ENCODE results near the gene FN3K. TPM values are rescaled to one million over a fixed set of nuclear protein-coding genes. Genes with fewer than 3 reads are reported as not detected.

Gene FN3K
- total and polyA plus RNA-seq, 2 of the 13 experiments (the other 11 are each of a cell fraction or from before 2014, with no cell fraction given): 3.5 to 12.2 TPM

- TF ChIP-seq ZBTB37 (CRISPR knock-in tag; IDR thresholded peaks at IDR 0.05) (0 out of 2 replicates have a peak, but pooled peaks have one; percentile 30), ZNF547 (CRISPR knock-in tag; IDR thresholded peaks at IDR 0.05) (no peak), ZNF597 (CRISPR knock-in tag; IDR thresholded peaks at IDR 0.05) (no peak), NR3C1 (CRISPR knock-in tag; IDR thresholded peaks at IDR 0.05) (no peak), ZKSCAN5 (CRISPR knock-in tag; IDR thresholded peaks at IDR 0.05) (no peak), NAIF1 (CRISPR knock-in tag; IDR thresholded peaks at IDR 0.05; ENCODE audit: borderline replicate concordance) (no peak), FOXP4 (CRISPR knock-in tag; IDR thresholded peaks at IDR 0.05) (no peak), PATZ1 (CRISPR knock-in tag; IDR thresholded peaks at IDR 0.05) (peak; percentile 33; the same call in 1 of the 2 replicates), NBN (conservative IDR thresholded peaks at IDR 0.05) (no peak), SNAPC5 (CRISPR knock-in tag; IDR thresholded peaks at IDR 0.05; ENCODE audit: borderline replicate concordance) (no peak), ZNF138 (CRISPR knock-in tag; IDR thresholded peaks at IDR 0.05; ENCODE audit: low read depth) (no peak), ZNF574 (CRISPR knock-in tag; IDR thresholded peaks at IDR 0.05) (no peak), MEIS1 (CRISPR knock-in tag; IDR thresholded peaks at IDR 0.05; ENCODE audit: borderline replicate concordance) (no peak), PTBP1 (IDR thresholded peaks at IDR 0.05; ENCODE audit: low read depth, low read length, poor library complexity, severe bottlenecking) (peak; percentile 29), BCLAF1 (IDR thresholded peaks at IDR 0.05) (no peak), ZNF292 (CRISPR knock-in tag; IDR thresholded peaks at IDR 0.05; ENCODE audit: borderline replicate concordance, low read depth) (0 out of 2 replicates have a peak, but pooled peaks have one; percentile 51)
Measured at GRCh38 chr17:82736511-82737185, 1.2 kb downstream of the FN3K start (continued).
